GM18508 (cell line): ENCODE measurements around the gene CCDC97.
"Not testable (repeated sequence)": the region's sequence is repeated elsewhere in the genome, so short reads cannot be mapped to it uniquely, and the experiment has no call there.

Experiments
- ATAC-seq: cut with Tn5 transposase; IDR thresholded peaks from one replicate; pipeline ENCODE4 v1.9.1; 2021; ENCODE audit warnings: moderate number of reproducible peaks; ENCODE audit not compliant: insufficient read depth, unreplicated experiment

Gene CCDC97

DNA sequence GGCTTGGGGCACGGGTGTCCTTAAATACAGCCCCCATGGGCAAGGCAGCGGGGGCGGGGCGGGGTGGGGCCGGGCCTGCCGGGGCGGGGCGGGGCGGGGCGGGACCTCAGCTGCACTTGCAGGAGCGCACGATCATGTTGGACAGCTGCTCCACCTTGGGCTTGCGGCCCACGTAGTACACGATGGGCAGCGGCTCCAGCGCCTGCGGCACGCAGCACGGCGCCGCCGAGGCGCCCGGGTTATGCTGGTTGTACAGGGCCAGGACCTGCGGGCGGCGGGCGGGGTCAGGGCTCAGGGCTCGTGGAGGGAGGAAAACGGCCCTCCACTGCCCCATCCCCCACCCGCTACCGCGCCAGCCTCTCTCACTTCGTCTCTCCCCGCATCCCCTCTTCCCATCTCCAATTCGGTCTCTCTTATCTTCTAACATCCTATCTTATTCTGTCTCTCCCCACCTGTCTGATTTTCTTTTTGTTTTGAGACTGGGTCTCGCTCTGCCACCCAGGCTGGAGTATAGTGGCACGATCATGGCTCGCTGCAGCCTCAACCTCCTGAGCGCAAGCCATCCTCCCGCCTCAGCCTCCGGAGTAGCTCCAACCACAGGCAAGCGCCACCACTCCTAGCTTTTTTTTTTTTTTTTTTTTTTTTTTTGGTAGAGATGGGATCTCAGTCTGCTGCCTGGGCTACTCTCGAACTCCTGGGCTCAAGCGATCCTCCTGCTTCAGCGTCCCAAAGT, 21.1 kb downstream of the CCDC97 start:
- ATAC-seq: no peak

DNA sequence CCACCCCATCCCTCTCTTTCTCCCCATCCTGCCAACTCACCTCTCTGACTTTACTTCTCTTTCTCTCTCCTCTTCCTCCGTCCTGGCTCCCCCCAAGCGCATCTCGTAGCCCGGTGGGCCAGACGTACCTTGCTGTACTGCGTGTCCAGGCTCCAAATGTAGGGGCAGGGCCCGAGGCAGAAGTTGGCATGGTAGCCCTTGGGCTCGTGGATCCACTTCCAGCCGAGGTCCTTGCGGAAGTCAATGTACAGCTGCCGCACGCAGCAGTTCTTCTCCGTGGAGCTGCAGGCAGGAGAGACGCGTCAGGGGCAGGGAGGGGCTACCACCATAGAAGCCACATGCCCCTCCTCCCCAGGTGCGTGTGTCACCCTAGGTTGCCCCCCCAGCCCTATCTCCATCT, 22.0 kb downstream of the CCDC97 start:
- ATAC-seq: no peak

DNA sequence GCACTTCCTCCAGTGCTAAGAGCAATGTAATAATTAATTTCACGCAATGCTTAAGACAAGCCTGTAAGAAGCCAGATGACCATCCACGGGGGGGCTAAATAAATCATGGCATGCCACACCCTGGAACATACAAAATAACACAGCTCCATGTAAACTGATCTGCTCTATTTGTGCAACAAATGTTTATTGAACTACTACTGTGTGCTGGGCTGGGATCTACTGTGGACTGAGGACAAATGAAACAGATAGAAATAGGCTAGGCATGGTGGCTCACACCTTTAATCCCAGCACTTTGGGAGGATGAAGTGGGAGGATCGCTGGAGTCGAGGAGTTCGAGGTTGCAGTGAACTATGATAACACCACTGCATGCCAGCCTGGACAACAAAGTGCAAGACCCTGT, 22.5 kb downstream of the CCDC97 start:
- ATAC-seq: no peak

DNA sequence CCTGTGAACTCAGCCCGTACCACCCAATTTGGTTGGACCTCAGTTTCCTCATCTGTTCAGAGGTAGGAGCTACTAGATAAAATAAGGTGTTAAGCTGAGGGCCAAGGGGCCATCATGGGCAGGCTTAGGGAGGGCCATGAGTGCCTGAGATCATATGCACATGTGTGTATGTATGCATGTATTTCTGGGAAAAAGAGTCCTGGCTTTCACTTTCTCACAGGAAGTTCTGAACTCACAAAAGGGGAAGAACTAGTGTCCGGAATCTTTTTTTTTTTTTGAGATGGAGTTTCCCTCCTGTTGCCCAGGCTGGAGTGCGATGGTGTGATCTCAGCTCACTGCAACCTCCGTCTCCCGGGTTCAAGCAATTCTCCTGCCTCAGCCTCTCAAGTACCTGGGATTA, 24.8 kb downstream of the CCDC97 start:
- no peak for ATAC-seq

DNA sequence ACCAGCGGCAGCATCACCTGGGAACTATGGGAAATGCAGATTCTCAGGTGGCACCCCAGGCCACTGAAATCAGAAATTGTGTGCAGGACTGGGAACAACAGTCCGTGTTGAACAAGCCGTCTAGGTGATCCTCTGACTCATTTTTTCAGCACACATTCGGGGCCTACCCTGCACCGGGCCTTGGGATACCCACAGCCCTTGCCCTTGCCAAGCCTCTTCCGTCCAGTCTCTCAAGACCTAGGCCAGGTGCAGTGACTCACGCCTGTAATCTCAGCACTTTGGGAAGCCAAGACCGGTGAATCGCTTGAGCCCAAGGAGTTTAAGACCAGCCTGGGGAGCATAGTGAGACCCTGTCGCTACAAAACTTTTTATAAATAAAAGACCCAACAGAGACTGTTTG, 25.5 kb downstream of the CCDC97 start:
- no peak for ATAC-seq

DNA sequence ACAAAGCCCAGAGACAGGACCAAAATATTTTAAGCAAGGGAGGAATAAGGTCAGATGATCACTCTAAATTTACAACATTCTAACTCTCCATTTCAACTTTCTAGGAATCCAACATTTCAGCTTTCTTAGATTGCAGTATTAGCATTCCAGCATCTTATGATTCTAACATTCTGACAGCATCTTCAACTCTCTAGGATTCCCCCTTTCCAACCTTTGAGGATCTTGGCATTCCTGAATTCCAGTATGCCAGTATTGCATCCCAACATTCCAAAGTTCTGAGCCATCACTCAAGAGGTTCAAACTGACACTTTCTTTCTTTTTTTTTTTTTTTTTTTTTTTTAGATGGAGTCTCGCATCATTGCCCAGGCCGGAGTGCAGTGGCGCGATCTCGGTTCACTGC, 30.0 kb downstream of the CCDC97 start:
- no peak for ATAC-seq

DNA sequence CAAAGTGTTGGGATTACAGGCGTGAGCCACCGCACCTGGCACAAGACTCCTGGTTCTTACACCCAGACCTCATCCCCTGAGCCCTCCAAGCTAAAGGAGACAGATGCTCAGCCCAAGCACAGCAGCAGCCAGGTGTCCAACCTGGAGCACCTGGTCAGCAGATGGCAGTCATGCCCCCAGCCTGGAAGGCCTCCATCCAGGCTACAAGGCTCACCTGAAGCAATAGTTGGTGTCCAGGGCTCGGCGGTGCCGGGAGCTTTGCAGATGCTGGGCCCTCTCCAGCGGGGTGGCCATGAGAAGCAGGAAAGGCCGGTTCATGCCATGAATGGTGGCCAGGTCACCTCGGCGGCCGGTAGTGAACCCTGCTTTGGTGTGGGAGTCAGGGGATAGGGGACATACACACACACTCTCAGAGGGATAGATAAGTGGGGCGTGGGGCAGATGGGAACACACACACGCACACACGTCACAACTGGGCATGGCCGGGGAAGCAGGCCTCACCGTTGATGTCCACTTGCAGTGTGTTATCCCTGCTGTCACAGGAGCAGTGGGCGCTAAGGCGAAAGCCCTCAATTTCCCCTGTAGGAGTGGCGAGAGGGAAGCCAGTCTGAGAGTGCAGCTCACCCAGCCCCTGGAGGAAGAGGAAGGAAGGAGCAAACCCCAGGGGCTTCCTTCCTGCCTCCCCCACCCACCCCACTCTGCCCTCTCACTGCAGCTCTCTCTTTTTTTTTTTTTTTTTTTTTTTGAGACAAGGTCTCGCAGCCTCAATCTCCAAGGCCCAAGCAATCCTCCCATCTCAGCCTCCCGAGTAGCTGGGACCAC, 31.9 kb downstream of the CCDC97 start:
- ATAC-seq: no peak

DNA sequence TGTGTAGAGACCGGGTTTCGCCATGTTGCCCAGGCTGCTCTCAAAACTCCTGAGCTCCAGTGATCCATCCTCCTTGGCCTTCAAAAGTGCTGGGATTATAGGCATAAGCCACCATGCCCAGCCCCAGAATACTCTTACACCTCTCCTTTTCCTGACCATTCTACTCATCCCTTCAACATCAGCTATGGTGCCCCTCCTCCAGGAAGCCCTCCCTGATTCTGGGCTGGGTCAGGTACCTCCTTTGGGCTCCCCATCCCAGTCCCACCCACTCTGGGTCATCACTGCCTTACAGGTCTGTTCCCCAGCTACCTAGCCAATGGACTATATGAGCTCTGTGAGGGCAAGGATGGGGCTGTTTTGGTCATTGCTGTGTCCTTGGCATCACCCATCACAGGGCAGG, 34.2 kb downstream of the CCDC97 start:
- no peak for ATAC-seq

DNA sequence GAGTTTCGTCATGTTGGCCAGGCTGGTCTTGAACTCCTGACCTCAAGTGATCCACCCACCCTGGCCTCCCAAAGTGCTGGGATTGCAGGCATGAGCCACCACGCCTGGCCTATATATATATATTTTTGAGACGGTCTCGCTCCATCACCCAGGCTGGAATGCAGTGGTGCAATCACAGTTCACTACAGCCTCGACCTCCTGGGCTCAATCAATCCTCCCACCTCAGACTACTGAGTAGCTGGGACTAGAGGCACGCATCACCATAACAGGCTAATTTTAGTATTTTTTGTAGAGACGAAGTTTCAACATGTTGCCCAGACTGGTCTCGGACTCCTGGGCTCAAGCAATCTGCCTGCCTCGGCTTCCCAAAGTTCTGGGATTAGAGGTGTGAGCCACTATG, 36.9 kb downstream of the CCDC97 start:
- ATAC-seq: not testable (repeated sequence)

DNA sequence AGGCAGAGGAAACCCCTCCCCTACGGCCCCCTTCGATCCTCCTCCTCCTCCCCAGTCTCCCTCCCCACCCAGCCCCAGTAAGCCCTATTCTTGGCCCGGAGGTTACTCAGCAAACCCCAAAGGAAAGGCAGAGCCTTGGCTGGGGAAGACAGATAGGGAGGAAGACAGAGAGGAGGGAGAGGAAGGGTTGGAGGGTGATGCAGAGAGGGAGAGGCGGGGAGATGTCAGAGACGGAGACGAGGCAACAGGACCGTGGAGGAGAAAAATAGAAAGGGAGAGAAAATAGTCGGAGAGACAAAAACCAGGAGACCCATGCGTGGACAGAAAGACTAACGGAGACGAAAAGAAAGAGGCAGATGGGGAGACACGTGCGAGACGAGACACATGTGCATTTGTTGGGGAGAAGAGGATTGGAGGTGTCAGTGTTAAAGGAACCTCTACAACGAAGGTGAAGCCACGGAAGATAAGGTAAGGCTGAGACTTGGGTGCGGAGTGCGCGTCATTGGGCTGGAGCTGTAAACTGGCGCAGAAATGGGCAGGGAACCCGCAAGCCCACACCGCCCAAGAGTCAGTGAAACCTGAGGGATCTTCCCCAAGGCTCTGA, 40.9 kb downstream of the CCDC97 start:
- no peak for ATAC-seq

DNA sequence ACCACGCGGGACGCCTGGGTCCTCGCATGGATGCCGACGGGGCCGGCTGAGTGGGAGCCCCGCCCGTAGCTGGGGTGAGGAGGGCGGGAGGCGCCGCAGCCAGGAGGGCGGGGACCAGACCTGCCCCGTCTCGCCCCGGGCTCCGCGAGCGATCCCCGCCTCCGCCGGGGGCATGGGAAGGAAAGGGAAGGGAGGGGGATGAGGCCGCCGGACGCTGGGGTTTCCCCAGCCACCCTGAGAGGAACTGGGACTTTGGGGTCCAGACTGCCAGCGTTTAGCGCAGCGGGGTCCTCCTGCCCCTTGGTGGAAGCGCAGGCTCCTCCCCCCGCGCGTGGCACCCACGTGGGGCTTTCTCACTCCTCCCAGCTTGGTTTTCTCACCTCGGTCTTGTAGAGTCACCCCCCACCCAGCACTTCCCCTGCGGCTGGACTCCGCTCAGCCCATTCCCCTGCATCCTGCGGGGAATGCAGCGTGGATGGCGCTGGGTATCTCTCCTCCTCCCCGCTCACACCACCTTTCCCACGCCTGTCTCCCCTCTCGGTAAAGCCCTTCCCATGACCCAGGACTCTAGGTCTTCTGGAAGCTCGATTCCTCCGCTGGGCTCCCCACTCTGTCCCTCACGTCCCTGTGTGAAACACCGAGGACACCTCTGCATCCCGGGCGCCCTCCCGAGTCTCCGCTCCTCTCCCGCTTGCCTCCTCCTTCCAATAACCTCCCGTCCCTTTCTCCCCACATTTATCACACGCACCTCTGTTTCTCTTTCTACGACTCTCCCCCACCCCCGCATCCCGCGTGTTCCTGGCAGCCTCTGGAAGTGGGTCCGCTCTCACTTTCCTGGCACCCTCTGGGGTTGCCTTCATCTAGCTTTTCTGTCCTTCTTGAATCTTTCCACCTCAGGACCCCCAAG, 41.6 kb downstream of the CCDC97 start:
- ATAC-seq: no peak

DNA sequence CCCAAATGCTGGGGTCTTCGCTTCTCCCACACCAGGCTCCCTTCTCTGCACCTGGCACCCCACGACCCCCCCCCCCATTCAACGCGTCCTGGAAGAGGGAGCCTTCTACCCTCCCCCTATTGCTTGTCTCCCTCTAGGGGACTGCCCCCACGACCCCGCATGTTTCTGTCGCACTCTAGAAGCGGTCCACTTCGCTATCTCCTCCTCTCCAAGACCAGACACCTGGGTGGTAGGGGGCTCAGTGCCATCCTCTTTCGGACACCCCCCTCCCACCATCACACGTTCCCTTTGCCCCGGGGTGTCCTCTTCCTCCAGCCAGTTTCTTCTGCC, 42.3 kb downstream of the CCDC97 start:
- ATAC-seq: no peak

DNA sequence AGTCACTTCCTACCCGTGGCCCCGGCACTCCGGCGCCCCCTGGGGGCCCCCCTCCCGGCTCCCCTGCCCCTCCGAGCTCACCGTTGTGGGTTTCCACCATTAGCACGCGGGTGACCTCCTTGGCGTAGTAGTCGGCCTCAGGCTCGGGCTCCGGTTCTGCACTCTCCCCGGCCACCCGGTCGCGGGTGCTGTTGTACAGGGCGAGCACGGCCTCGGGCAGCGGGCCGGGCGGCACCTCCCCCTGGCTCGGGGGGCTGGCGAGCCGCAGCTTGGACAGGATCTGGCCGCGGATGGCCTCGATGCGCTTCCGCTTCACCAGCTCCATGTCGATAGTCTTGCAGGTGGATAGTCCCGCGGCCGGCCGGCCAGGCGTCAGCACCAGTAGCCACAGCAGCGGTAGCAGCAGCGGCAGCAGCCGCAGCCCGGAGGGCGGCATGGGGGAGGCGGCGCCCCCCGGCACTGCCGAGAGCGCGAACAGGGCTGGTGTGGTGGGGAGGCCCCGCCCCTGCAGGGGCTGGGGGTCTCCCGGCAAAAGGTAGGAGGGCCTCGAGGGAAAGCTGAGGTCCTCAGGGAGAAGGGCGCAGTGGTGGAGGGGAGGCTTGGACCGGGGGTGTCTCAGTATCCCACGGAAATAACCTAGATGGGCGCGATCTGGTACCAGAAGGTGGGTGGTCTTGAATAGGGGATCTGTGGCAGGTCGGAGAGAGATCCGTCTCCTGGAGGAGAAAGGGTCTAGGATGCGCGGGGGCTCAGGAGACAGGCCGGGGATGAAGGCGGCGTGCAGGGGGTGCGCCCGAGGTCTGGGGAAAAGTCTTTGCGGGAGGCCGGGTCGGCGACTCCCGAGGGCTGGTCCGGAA, 42.9 kb downstream of the CCDC97 start:
- ATAC-seq: no peak

DNA sequence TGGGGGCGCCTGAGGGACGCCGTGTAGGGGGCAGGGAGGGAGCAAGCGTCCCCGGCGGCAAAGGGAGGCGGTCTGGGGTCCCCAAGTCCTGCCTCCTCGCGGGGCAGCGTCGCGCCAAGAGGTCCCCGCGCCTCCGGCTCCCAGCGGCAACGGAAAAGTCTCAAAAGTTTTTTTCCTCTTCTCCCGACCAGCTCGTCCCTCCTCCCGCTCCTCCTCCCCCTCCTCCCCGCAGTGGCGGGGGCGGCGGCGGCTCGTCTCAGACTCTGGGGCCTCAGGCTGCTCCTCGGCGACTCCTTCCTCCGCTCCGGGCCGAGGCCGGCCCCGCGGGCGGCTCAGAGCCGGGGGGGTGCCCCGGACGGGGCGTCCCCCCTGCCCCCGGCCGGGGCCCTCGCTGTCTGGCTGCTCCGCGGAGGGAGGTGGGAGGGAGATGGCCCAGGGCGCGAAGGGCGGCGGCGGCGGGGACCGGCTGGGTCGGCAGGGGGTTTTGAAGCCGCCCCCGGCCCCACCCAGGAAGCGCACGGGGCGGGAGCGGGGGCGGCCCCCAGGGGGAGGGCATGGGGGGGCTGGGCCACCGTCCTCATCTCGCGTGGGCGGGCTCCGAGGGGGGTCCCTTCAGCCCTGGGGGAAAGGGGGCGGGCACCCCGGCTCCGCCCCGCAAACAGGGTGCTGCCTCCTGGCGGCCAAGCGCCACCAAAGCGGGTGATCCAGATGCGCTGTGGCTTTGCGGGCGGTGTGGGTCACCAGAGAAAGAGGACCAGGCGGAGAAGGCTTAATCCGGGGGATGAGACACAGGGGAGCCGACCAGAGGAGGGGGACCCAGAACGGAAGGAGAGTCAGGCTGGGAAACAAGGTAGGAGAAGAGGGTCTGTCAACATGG, 43.7 kb downstream of the CCDC97 start, which contains the start of gene TGFB1:
Gene TGFB1, minus strand, starts transcription at position 457 of the 877 bp plus-strand sequence. CDS start 878 bp downstream, outside the sequence.
- no peak for ATAC-seq

DNA sequence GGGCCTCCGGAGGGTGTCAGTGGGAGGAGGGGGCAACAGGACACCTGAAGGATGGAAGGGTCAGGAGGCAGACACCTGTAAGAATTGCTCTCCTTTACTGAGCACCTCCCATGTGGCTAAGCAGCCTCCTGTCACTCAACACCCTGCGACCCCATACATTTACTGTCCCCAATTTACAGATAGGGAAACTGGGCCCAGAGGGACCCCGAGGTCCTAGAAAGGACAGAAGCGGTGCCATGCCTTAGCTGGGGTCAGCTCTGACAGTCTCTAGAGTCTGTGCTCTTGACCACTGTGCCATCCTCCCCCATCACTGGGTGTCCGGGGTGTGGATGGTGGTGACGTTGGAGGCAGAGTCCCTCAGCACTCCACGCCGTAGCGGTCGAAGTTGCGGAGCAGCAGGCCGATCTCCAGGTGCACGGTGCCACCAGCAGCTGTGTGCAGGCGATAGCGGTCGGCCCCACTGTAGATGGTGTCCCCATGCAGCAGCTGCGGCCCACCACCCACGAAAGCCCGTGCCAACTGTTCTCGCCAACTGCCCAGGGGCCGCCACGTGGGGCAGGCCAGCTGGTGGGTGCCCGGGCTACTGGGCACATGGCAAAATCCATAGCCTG, 44.5 kb downstream of the CCDC97 start:
- no peak for ATAC-seq

DNA sequence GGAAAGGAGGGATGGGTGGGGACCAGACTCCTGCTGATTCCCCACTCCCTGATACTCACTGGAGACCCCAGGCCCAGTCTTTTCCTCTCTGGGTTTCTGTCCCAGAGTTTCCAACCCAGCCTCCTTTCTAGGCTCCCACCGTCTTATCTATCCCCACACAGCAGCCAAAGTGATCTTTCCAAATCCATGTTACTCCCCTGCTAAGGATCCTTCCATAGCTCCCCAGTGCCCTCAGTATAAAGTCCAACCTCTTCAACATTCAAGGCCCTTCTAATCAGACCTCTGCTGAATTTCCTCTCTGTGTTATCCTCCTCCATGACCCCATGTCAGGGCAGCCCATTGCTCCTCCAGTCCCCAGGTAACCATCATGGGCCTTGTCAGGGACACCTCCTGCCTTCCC, 45.1 kb downstream of the CCDC97 start:
- no peak for ATAC-seq

DNA sequence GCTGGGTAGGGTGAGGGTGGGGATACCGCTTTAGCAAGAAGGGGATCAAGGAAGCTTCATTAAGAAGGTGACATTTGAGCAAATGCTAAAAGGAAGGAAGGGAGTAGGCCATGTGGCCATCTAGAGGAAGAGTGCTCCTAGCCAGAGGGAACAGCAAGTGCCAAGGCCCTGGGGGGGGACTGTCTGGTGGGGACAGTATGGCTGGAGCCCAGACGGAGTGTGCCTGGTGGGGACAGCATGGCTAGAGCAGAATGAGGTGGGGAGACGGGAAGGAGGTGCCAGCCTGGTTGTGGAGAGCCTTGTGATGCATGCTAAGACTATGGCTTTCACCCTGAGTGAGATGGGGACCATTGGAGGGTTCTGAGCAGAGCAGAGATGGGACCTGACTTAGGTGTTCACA, 45.8 kb downstream of the CCDC97 start:
- ATAC-seq: no peak
